ENCODE results near the gene TULP1. TPM values are rescaled to one million over a fixed set of nuclear protein-coding genes. Genes with fewer than 3 reads are reported as not detected.

Gene TULP1
- total RNA-seq, 3 donors from 2014 or later: not detected

- H3K27ac ChIP-seq: no peak overlapping the region
- no peaks in the 10 kb centered on the region for H3K36me3 ChIP-seq
- peaks cover 6 to 20% of the 10 kb centered on the region in 2 donors for H3K27me3 ChIP-seq
- no peaks in the 10 kb centered on the region for H3K9me3 ChIP-seq
- no peak for DNase-seq (ENCODE audit: low spot score in 2 of 2)
- H3K4me1 ChIP-seq: no peaks in the 10 kb centered on the region
- TF ChIP-seq POLR2A (IDR thresholded peaks at IDR 0.05) (no peak), POLR2AphosphoS5 (IDR thresholded peaks at IDR 0.05) (no peak), CTCF (IDR thresholded peaks at IDR 0.05) (no peak)
- intact Hi-C loops (cut with DNase I; ENCODE audit: low total_unique reads): loop anchor here (5.0 kb wide), 1 partner anchor 1327 kb away; no protein-coding TSS in a partner anchor
- H3K4me3 ChIP-seq: no peak overlapping the region
Measured at GRCh38 chr6:35514587-35514986, 1.9 kb upstream of the TULP1 start.

GRCh38 chr6:35512006-35512405, 690 bp downstream of the TULP1 start:
- Histone ChIP-seq H3K27ac (no peak overlapping the region), H3K27me3 (peaks cover 6 to 27% of the 10 kb centered on the region in 2 donors), H3K4me3 (peak overlapping the region in 2 of 3 donors; percentile 40 to 56), H3K4me1 (no peaks in the 10 kb centered on the region), H3K36me3 (no peaks in the 10 kb centered on the region), H3K9me3 (no peaks in the 10 kb centered on the region)
- TF ChIP-seq POLR2A (IDR thresholded peaks at IDR 0.05): no peak
- TF ChIP-seq CTCF (IDR thresholded peaks at IDR 0.05): no peak
- TF ChIP-seq POLR2AphosphoS5 (IDR thresholded peaks at IDR 0.05): no peak
- intact Hi-C loops (cut with DNase I; ENCODE audit: low total_unique reads): loop anchor here (5.0 kb wide), 1 partner anchor 1325 kb away; no protein-coding TSS in a partner anchor
- DNase-seq (ENCODE audit: low spot score in 2 of 2): no peak

GRCh38 chr6:35511562-35511941, 1.1 kb downstream of the TULP1 start:
- Histone ChIP-seq H3K27me3 (peaks cover 6 to 28% of the 10 kb centered on the region in 2 donors), H3K27ac (no peak overlapping the region), H3K36me3 (no peaks in the 10 kb centered on the region), H3K9me3 (no peaks in the 10 kb centered on the region), H3K4me3 (peak overlapping the region in 2 of 3 donors; percentile 40 to 56), H3K4me1 (no peaks in the 10 kb centered on the region)
- no peak for DNase-seq (ENCODE audit: low spot score in 2 of 2)
- TF ChIP-seq CTCF (IDR thresholded peaks at IDR 0.05) (no peak), POLR2A (IDR thresholded peaks at IDR 0.05) (no peak), POLR2AphosphoS5 (IDR thresholded peaks at IDR 0.05) (no peak)
- intact Hi-C loops (cut with DNase I; ENCODE audit: low total_unique reads): loop anchor here (5.0 kb wide), 1 partner anchor 1324 kb away; no protein-coding TSS in a partner anchor

- Histone ChIP-seq H3K27ac (no peak overlapping the region), H3K9me3 (no peaks in the 10 kb centered on the region), H3K27me3 (peaks cover 6 to 33% of the 10 kb centered on the region in 2 donors), H3K4me3 (peak overlapping the region in 2 of 3 donors; percentile 40 to 56), H3K4me1 (no peaks in the 10 kb centered on the region), H3K36me3 (no peaks in the 10 kb centered on the region)
- TF ChIP-seq POLR2A (IDR thresholded peaks at IDR 0.05): no peak
- no peak for TF ChIP-seq POLR2AphosphoS5 (IDR thresholded peaks at IDR 0.05)
- TF ChIP-seq CTCF (IDR thresholded peaks at IDR 0.05): no peak
- intact Hi-C loops (cut with DNase I; ENCODE audit: low total_unique reads): loop anchor here (5.0 kb wide), 1 partner anchor 1324 kb away; no protein-coding TSS in a partner anchor
- DNase-seq (ENCODE audit: low spot score in 2 of 2): no peak
Measured at GRCh38 chr6:35510916-35511561, 1.7 kb downstream of the TULP1 start.

- Histone ChIP-seq H3K4me3 (no peak overlapping the region), H3K4me1 (no peaks in the 10 kb centered on the region), H3K27me3 (peaks cover 9 to 34% of the 10 kb centered on the region in 2 donors), H3K9me3 (no peaks in the 10 kb centered on the region), H3K27ac (no peak overlapping the region), H3K36me3 (no peaks in the 10 kb centered on the region)
- intact Hi-C loops (cut with DNase I; ENCODE audit: low total_unique reads): no loop called here
- no peak for DNase-seq (ENCODE audit: low spot score in 2 of 2)
- TF ChIP-seq CTCF (IDR thresholded peaks at IDR 0.05) (no peak), POLR2AphosphoS5 (IDR thresholded peaks at IDR 0.05) (no peak), POLR2A (IDR thresholded peaks at IDR 0.05) (no peak)
Measured at GRCh38 chr6:35508542-35508941, 4.2 kb downstream of the TULP1 start.

Measured in breast epithelium (tissue), 4 donors.